ENCODE results near the gene ERCC5.

The ERCC5 gene

DNA sequence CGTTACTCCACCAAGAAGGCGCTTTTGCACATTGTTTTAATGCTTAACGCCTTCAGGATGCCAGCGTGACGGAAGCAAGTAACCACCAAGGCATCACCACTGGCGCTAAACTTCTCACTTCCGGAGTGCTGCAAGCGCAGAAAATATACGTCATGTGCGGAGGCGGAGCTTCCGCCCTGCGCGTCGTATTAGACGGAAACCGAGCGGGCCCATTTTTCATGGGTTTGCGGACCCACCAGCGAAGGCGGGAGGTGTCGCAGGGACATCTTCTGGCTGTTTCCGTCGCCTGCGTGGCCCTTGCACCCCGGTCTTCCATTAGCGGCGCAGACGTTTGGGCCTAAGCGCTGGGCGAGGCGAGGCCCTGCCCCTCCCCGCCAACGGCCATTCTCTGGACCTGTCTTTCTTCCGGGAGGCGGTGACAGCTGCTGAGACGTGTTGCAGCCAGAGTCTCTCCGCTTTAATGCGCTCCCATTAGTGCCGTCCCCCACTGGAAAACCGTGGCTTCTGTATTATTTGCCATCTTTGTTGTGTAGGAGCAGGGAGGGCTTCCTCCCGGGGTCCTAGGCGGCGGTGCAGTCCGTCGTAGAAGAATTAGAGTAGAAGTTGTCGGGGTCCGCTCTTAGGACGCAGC, at the start of gene ERCC5:
ERCC5 (plus strand) TSS at position 403 of the 631 bp plus-strand sequence. CDS start 235 bp downstream, outside the sequence.
- Histone ChIP-seq H3K27me3 (ENCODE audit: insufficient read depth, low read length) (no peaks in the 10 kb centered on the region), H3K79me2 (ENCODE audit: control insufficient read depth, insufficient read depth, low read length, unreplicated experiment) (peaks cover 37% of the 10 kb centered on the region), H3K36me3 (ENCODE audit: insufficient read depth, low read length) (no peaks in the 10 kb centered on the region), H2AFZ (ENCODE audit: low read length, unreplicated experiment) (peak within 1 kb of the TSS; percentile 71), H3K4me1 (ENCODE audit: control insufficient read depth, insufficient read depth, low read length, unreplicated experiment) (peaks cover 21% of the 10 kb centered on the region), H3K27ac (ENCODE audit: low read depth, low read length) (peak within 1 kb of the TSS; percentile 79), H3K4me3 (ENCODE audit: low read depth, low read length) (peak within 1 kb of the TSS; percentile 87)

- H3K27me3 ChIP-seq (ENCODE audit: insufficient read depth, low read length) = no peaks in the 10 kb centered on the region
- H3K27ac ChIP-seq (ENCODE audit: low read depth, low read length) = peak within 1 kb of the TSS; percentile 21
- H3K4me3 ChIP-seq (ENCODE audit: low read depth, low read length) = peak within 1 kb of the TSS; percentile 89
- peaks cover 11% of the 10 kb centered on the region for H3K4me1 ChIP-seq (ENCODE audit: control insufficient read depth, insufficient read depth, low read length, unreplicated experiment)
- H3K36me3 ChIP-seq (ENCODE audit: insufficient read depth, low read length) = no peaks in the 10 kb centered on the region
- peaks cover 51% of the 10 kb centered on the region for H3K79me2 ChIP-seq (ENCODE audit: control insufficient read depth, insufficient read depth, low read length, unreplicated experiment)
- peak within 1 kb of the TSS; percentile 76 for H2AFZ ChIP-seq (ENCODE audit: low read length, unreplicated experiment)
Observed at GRCh38 chr13:102798581-102799425, 47.0 kb upstream of the ERCC5 start, which contains the start of the genes BIVM and POGLUT2. Gene BIVM (plus strand): TSS chr13:102799119. CDS start chr13:102807268, 8,149 bp downstream. Gene POGLUT2 (minus strand): TSS chr13:102798976. CDS start chr13:102798670, 306 bp downstream.

GRCh38 chr13:102799426-102800144, 46.2 kb upstream of the ERCC5 start:
- Histone ChIP-seq H3K4me1 (ENCODE audit: control insufficient read depth, insufficient read depth, low read length, unreplicated experiment) (peaks cover 11% of the 10 kb centered on the region), H2AFZ (ENCODE audit: low read length, unreplicated experiment) (peak overlapping the region; percentile 58), H3K4me3 (ENCODE audit: low read depth, low read length) (peak overlapping the region; percentile 89), H3K27me3 (ENCODE audit: insufficient read depth, low read length) (no peaks in the 10 kb centered on the region), H3K27ac (ENCODE audit: low read depth, low read length) (peak overlapping the region; percentile 21), H3K36me3 (ENCODE audit: insufficient read depth, low read length) (no peaks in the 10 kb centered on the region), H3K79me2 (ENCODE audit: control insufficient read depth, insufficient read depth, low read length, unreplicated experiment) (peaks cover 54% of the 10 kb centered on the region)

DNA sequence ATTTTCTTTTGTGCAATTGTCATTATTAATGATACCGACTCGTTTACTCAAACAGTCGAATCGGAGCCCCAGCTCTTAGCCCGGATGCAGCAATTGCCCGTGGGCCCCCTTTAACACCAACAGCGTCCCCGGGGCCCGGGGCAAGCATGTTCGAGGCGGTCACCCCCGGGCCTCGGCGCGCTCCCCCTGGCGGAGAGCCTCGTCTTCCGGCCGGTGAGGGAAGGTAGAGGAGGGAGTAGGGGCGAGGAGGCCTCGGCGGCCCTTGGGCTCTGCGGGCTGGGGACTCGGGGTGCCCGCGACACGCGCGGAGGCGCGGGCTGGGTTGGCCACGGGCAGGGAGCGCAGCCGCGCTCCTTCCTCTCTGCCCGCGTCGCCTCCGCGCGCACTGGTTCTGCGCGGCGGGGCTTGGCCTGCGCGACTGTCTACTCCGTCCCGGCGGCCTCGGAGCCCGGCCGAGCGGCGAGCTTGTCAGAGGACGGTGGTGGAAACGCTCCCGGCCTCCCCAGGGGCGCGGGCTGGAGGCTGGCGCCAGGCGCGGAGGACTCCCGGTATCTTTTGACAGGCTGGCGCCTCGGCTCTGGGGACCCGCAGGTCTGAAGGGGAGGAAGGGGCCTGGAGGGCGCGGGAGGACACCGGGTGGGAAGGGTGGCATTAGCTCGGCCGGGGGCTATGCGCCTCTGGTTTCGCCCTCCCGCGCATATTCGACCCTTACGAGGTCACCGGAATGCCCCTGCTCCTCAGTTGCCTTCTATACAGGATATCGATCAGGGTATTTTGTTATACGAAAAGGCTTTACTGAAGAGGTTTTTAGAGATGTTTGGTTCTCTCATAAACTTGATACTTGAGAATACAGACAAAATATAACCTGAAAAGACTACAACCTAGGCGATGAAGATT, 45.4 kb upstream of the ERCC5 start:
- Histone ChIP-seq H3K36me3 (ENCODE audit: insufficient read depth, low read length) (no peaks in the 10 kb centered on the region; the same call in 1 of the 2 replicates), H3K4me3 (ENCODE audit: low read depth, low read length) (peak overlapping the region; percentile 89), H3K27ac (ENCODE audit: low read depth, low read length) (peak overlapping the region; percentile 21), H3K4me1 (ENCODE audit: control insufficient read depth, insufficient read depth, low read length, unreplicated experiment) (peaks cover 11% of the 10 kb centered on the region), H2AFZ (ENCODE audit: low read length, unreplicated experiment) (peak overlapping the region; percentile 98), H3K79me2 (ENCODE audit: control insufficient read depth, insufficient read depth, low read length, unreplicated experiment) (peaks cover 57% of the 10 kb centered on the region), H3K27me3 (ENCODE audit: insufficient read depth, low read length) (no peaks in the 10 kb centered on the region)

DNA sequence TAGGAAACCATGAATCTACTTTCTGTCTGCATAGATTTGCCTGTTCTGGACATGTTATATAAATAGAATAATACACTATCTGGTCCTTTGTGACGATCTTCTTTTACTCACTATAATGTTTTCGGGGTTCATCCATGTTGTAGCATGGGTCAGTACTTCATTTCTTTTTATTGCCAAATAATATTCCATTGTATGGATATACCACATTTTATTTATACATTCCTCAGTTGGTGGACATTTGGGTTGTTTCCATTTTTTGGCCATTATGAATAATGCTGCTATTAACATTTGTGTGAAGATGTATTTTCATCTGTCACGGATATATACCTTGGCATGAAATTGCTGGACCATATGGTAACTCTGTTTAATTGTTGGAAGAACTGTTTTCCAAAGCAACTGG, 40.2 kb upstream of the ERCC5 start:
- peaks cover 8% of the 10 kb centered on the region for H3K4me1 ChIP-seq (ENCODE audit: control insufficient read depth, insufficient read depth, low read length, unreplicated experiment)
- H2AFZ ChIP-seq (ENCODE audit: low read length, unreplicated experiment) = no peak overlapping the region
- no peaks in the 10 kb centered on the region for H3K27me3 ChIP-seq (ENCODE audit: insufficient read depth, low read length)
- no peak overlapping the region for H3K27ac ChIP-seq (ENCODE audit: low read depth, low read length)
- peaks cover 51% of the 10 kb centered on the region for H3K79me2 ChIP-seq (ENCODE audit: control insufficient read depth, insufficient read depth, low read length, unreplicated experiment)
- H3K4me3 ChIP-seq (ENCODE audit: low read depth, low read length) = no peak overlapping the region
- H3K36me3 ChIP-seq (ENCODE audit: insufficient read depth, low read length) = peaks cover 19% of the 10 kb centered on the region

GRCh38 chr13:102807699-102808098, 38.1 kb upstream of the ERCC5 start:
- H3K36me3 ChIP-seq (ENCODE audit: insufficient read depth, low read length) = peaks cover 26% of the 10 kb centered on the region
- H3K4me1 ChIP-seq (ENCODE audit: control insufficient read depth, insufficient read depth, low read length, unreplicated experiment) = peaks cover 3% of the 10 kb centered on the region
- no peak overlapping the region for H3K4me3 ChIP-seq (ENCODE audit: low read depth, low read length)
- no peak overlapping the region for H2AFZ ChIP-seq (ENCODE audit: low read length, unreplicated experiment)
- no peaks in the 10 kb centered on the region for H3K27me3 ChIP-seq (ENCODE audit: insufficient read depth, low read length)
- peaks cover 44% of the 10 kb centered on the region for H3K79me2 ChIP-seq (ENCODE audit: control insufficient read depth, insufficient read depth, low read length, unreplicated experiment)
- no peak overlapping the region for H3K27ac ChIP-seq (ENCODE audit: low read depth, low read length)

GRCh38 chr13:102812611-102813287, 33.1 kb upstream of the ERCC5 start:
- H3K36me3 ChIP-seq (ENCODE audit: insufficient read depth, low read length) = peaks cover 28% of the 10 kb centered on the region

GRCh38 chr13:102814025-102814607, 31.7 kb upstream of the ERCC5 start:
- Histone ChIP-seq H3K79me2 (ENCODE audit: control insufficient read depth, insufficient read depth, low read length, unreplicated experiment) (peaks cover 25% of the 10 kb centered on the region), H2AFZ (ENCODE audit: low read length, unreplicated experiment) (no peak overlapping the region), H3K4me1 (ENCODE audit: control insufficient read depth, insufficient read depth, low read length, unreplicated experiment) (peaks cover 8% of the 10 kb centered on the region), H3K27ac (ENCODE audit: low read depth, low read length) (no peak overlapping the region), H3K4me3 (ENCODE audit: low read depth, low read length) (no peak overlapping the region), H3K27me3 (ENCODE audit: insufficient read depth, low read length) (no peaks in the 10 kb centered on the region), H3K36me3 (ENCODE audit: insufficient read depth, low read length) (peaks cover 27% of the 10 kb centered on the region)

More at GRCh38 chr13:102812611-102813287, 33.1 kb upstream of the ERCC5 start:
- Histone ChIP-seq H3K4me3 (ENCODE audit: low read depth, low read length) (peak overlapping the region; percentile 17; the same call in 1 of the 2 replicates), H3K27ac (ENCODE audit: low read depth, low read length) (no peak overlapping the region), H3K79me2 (ENCODE audit: control insufficient read depth, insufficient read depth, low read length, unreplicated experiment) (peaks cover 32% of the 10 kb centered on the region), H2AFZ (ENCODE audit: low read length, unreplicated experiment) (peak overlapping the region; percentile 44), H3K4me1 (ENCODE audit: control insufficient read depth, insufficient read depth, low read length, unreplicated experiment) (peaks cover 8% of the 10 kb centered on the region), H3K27me3 (ENCODE audit: insufficient read depth, low read length) (no peaks in the 10 kb centered on the region)

DNA sequence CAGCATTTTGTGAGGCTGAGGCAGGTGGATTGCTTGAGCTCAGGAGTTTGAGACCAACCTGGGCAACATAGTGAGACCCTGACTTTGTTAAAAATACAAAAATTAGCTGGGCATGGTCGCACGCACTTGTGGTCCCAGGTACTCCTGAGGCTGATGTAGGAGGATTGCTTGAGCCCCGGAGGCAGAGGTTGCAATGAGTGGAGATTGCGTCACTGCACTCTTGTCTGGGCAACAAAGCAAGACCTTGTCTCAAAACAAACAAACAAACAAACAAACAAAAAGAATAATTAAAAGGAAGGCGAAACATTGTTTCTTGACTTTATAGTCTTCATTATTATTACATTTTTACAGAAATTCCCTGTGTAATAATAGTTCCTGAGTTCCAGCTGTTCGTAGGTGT, 31.0 kb upstream of the ERCC5 start:
- H3K27ac ChIP-seq (ENCODE audit: low read depth, low read length) = no peak overlapping the region
- H3K79me2 ChIP-seq (ENCODE audit: control insufficient read depth, insufficient read depth, low read length, unreplicated experiment) = peaks cover 25% of the 10 kb centered on the region
- no peak overlapping the region for H2AFZ ChIP-seq (ENCODE audit: low read length, unreplicated experiment)
- no peaks in the 10 kb centered on the region for H3K27me3 ChIP-seq (ENCODE audit: insufficient read depth, low read length)
- H3K36me3 ChIP-seq (ENCODE audit: insufficient read depth, low read length) = peaks cover 23% of the 10 kb centered on the region
- H3K4me1 ChIP-seq (ENCODE audit: control insufficient read depth, insufficient read depth, low read length, unreplicated experiment) = peaks cover 8% of the 10 kb centered on the region
- no peak overlapping the region for H3K4me3 ChIP-seq (ENCODE audit: low read depth, low read length)

All from ACC112 (cell line).